Measurements from ENCODE around the gene CSTF3.
A peak's percentile ranks its signal among the peaks of the same experiment; 100 is the strongest.
"Not testable (repeated sequence)": the region's sequence is repeated elsewhere in the genome, so short reads cannot be mapped to it uniquely, and the experiment has no call there.

CSTF3 gene

DNA sequence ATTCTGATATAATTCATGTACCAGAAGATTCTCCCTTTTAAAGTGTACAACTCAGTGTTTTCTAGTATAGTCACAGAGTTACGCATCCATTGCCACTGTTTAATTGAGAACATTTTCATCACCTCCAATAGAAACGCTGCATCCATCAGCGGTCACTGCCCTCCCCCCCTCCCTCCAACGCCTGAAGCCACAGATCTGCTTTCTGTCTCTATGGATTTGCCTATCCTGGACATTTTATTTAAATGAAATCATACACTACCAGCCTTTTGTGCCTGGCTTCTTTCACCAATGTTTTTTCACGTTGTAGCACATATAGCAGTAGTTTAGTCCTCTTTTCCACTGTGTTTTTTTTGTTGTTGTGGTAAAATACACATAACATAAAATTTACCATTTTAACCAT, 99.1 kb downstream of the CSTF3 start:
- Mint-ChIP-seq H3K4me3 (no peak overlapping the region), H3K36me3 (ENCODE audit: insufficient read depth) (peaks cover 51% of the 10 kb centered on the region), H3K27ac (peak overlapping the region in 1 of 2 donors; percentile 7), H3K4me1 (ENCODE audit: low read depth in 2 of 2) (peaks cover 14% of the 10 kb centered on the region in 2 donors), H3K27me3 (no peaks in the 10 kb centered on the region), H3K9me3 (no peaks in the 10 kb centered on the region)
- DNase-seq, result no peak
- ATAC-seq (replicated peaks), result no peak

DNA sequence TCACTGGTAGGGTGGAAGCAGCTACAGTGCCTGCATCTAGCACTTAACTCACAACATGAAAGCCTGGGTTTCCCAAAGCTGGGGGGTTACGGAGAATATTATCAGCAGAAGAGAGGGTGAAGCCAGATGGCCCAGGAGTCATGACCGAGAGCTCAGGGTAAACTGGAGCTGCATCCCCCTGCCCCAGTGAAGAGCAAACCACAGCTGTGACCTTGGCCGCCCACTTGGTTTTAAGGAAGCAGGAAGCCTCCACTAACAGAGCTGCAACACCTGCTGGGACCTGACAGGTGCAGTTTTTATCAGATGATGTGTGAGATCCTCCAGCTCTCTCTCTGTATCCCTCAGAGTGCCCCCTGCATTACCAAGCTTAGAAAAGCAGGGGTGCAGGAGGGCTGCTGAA, 101.0 kb downstream of the CSTF3 start:
- Mint-ChIP-seq H3K4me3 (no peak overlapping the region), H3K27me3 (no peaks in the 10 kb centered on the region), H3K27ac (peak overlapping the region; percentile 28 to 42), H3K36me3 (ENCODE audit: insufficient read depth) (peaks cover 58% of the 10 kb centered on the region), H3K4me1 (ENCODE audit: low read depth in 2 of 2) (peaks cover 14% of the 10 kb centered on the region in 2 donors), H3K9me3 (no peaks in the 10 kb centered on the region)
- no peak for ATAC-seq (replicated peaks)
- no peak for DNase-seq

DNA sequence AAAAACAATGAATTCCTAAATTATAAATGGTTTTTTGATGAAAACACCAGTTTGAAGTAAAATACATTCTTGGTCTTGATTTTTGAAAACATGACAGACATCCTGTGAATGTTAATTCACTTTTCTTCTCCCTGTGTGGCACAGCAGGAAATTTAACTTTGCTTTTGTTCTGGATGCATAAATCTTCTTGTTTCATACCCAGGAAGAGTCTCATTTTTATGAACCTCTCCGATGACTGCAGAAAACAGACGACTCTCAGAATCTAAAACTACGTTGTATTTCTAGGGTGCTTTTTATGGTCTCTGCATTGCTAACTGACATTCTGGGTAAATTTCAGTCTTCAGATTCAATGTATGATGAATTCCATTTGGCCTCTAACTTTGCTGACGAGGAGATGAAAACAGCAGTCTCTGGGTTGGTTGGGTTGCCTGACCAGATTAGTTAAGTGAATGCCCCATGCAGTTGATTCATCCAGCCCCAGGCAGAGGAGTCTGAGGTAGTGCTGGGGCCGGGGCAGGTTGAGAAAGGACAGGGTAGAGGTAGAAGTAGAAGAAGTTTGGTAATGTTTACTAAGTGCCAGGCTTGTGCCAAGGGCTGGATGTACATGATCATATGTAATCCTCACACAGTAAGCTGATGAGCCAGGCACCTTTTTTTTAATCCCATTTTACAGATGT, 101.8 kb downstream of the CSTF3 start:
- Mint-ChIP-seq H3K9me3 (no peaks in the 10 kb centered on the region), H3K27ac (peak overlapping the region; percentile 28 to 42), H3K4me1 (ENCODE audit: low read depth in 2 of 2) (peaks cover 10 to 14% of the 10 kb centered on the region in 2 donors), H3K36me3 (ENCODE audit: insufficient read depth) (peaks cover 60% of the 10 kb centered on the region), H3K4me3 (no peak overlapping the region), H3K27me3 (no peaks in the 10 kb centered on the region)
- DNase-seq (no peak), ATAC-seq (replicated peaks) (no peak)

DNA sequence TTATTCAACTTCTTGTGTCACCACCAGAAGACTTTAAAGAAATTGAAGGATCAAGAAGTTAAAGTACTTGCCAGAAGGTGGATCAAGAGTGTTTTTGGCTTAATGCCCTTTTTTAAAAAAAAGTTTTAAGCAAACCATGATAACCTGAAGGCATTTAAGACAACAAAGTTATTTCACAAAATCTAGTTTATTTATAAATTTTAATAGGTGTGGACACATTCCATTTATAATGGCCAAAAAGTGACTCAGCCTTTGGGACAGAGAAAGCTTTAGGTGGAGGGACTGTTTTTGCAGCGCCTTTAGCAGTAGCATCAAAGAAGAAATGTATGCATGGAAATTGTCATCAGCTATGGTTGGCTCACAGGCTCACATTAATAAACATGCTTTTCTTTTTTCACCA, 104.0 kb downstream of the CSTF3 start:
- Mint-ChIP-seq H3K4me3 (no peak overlapping the region), H3K4me1 (ENCODE audit: low read depth in 2 of 2) (peaks cover under 1 to 2% of the 10 kb centered on the region in 2 donors), H3K27me3 (no peaks in the 10 kb centered on the region), H3K36me3 (ENCODE audit: insufficient read depth) (peaks cover 52% of the 10 kb centered on the region), H3K27ac (peak overlapping the region in 1 of 2 donors; percentile 3), H3K9me3 (no peaks in the 10 kb centered on the region)
- ATAC-seq (replicated peaks), result no peak
- DNase-seq, result no peak

DNA sequence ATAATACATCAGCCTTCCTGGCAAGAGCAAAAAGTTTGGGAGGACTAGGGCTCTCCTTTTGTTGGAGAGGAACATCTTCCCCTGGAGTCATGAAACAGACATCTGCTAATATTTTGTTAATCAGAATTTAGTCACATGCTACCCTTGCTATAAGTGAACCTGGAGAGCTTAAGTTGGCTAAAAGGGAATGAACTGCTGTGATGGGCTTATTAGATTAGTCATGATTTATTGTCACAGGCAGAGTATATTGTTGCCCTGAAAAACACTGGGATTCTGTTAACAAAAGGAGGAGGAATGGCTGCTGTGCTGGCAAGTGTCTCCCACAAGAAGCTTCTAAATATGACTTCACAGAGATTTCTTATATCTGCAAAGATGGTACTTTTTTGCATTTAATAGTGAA, 105.9 kb downstream of the CSTF3 start:
- no peaks in the 10 kb centered on the region for H3K9me3 Mint-ChIP-seq
- no peaks in the 10 kb centered on the region for H3K27me3 Mint-ChIP-seq
- no peak for DNase-seq
- peaks cover 2 to 5% of the 10 kb centered on the region in 2 donors for H3K4me1 Mint-ChIP-seq (ENCODE audit: low read depth in 2 of 2)
- H3K27ac Mint-ChIP-seq, result no peak overlapping the region
- peaks cover 40% of the 10 kb centered on the region for H3K36me3 Mint-ChIP-seq (ENCODE audit: insufficient read depth)
- H3K4me3 Mint-ChIP-seq, result no peak overlapping the region
- ATAC-seq (replicated peaks), result no peak

DNA sequence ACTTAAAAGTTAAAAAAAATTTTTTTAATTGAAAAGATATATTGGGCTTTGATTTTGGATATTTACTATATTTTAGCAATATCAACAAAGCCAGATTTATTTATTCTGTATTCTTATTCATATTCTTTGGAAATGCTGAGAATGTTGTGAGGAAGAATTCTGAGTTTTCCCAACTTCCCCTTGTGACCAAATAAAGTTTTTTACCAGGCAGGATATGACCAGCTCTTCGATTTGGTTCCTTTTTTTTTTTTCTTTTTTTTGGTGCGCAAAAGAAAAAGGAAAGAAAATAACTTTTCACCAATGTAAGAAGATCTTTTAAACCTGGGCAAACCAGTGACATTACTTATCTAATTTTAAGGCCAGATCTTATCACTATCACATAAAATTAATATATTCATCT, 109.0 kb downstream of the CSTF3 start:
- Mint-ChIP-seq H3K36me3 (ENCODE audit: insufficient read depth) (peaks cover 15% of the 10 kb centered on the region), H3K4me3 (no peak overlapping the region), H3K9me3 (no peaks in the 10 kb centered on the region), H3K27me3 (no peaks in the 10 kb centered on the region), H3K27ac (no peak overlapping the region), H3K4me1 (ENCODE audit: low read depth in 2 of 2) (peaks cover 5% of the 10 kb centered on the region in 2 donors)
- no peak for DNase-seq
- no peak for ATAC-seq (replicated peaks)

DNA sequence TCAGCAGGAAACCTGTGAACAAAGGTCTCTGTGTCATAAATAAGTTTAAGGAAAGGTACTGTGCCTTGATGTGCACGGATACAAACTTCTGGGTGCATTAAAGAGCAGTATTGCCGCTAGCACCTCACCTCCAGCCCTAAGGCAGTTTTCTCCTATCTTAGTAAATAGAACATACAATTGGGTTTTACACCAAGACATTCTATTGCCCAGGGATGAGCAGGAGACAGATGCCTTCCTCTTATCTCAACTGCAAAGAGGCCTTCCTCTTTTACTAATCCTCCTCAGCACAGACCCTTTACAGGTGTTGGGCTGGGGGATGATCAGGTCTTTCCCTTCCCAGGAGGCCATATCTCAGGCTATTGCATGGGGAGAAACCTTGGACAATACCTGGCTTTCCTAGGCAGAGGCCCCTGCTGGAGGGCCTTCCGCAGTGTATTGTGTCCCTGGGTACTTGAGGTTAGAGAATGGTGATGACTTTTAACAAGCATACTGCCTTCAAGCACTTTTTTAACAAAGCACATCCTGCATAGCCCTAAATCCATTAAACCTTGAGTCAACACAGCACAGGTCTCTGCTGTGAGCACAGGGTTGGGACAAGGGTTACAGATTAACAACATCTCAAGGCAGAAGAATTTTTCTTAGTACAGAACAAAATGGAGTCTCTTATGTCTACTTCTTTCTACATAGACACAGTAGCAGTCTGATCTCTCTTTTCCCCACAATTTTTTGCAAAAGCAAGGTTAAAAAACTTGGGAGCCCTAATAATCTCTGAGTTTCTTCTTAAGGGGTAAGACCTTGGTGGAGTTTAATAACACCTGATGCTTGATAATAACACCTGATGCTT, 111.5 kb downstream of the CSTF3 start:
- H3K27ac Mint-ChIP-seq; H3K4me1 Mint-ChIP-seq (ENCODE audit: low read depth in 2 of 2); ATAC-seq (replicated peaks); H3K9me3 Mint-ChIP-seq; H3K4me3 Mint-ChIP-seq; H3K27me3 Mint-ChIP-seq; DNase-seq: not testable (repeated sequence)
- H3K36me3 Mint-ChIP-seq (ENCODE audit: insufficient read depth), result peaks cover 14% of the 10 kb centered on the region

DNA sequence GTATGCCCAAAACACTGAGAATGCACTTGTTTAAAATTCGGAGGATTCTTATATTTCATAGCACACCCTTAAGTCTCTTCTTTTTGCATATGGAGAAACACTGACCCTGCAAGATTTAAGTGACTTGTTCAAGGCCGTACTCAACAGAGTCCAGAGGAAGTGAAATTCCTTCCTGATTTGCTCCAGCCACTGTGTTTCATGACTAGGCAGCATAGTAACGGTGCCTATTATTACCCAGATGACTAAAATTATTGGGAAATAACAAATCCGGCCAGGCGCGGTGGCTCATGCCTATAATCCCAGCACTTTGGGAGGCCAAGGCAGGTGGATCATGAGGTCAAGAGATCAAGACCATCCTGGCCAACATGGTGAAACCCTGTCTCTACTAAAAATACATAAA, 112.6 kb downstream of the CSTF3 start:
- H3K9me3 Mint-ChIP-seq; DNase-seq; ATAC-seq (replicated peaks); H3K4me1 Mint-ChIP-seq (ENCODE audit: low read depth in 2 of 2); H3K27me3 Mint-ChIP-seq; H3K4me3 Mint-ChIP-seq; H3K27ac Mint-ChIP-seq: not testable (repeated sequence)
- peaks cover 14% of the 10 kb centered on the region for H3K36me3 Mint-ChIP-seq (ENCODE audit: insufficient read depth)

DNA sequence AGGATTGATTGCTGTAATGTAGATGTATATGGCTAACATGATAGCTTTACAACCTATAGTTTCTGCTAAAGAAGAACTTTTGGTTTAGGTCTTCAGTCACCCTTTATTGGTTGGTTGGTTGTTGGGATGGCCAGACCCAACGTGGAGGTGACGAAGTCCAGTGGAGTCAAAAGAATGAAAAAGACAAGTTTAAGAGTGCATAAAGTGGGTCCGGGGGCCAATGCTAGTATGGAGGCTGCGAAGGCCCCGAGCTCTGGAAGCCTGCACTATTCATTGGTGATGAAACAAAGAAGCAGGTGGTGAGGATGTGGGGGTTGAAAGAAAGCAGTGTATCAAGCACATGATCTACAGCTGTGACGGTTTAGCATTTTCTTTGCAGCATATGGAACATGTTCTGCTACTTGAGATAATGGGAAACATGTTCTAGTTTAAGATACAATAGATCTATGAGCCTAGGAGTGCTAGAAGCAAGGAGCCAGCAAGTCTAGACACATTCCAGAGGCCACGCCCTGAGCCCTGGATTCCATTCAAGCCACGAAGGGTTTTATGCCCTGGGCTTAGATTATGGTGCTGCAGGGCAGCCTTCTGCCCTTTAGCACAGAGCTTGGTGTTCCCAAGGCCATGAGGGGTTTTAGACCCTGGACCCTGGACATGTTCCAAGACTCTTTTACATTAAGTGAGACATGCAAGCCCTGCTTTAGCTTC, 115.6 kb downstream of the CSTF3 start:
- no peaks in the 10 kb centered on the region for H3K27me3 Mint-ChIP-seq
- H3K27ac Mint-ChIP-seq, result peak overlapping the region in 1 of 2 donors; percentile 38
- H3K36me3 Mint-ChIP-seq (ENCODE audit: insufficient read depth), result peaks cover 17% of the 10 kb centered on the region
- H3K4me1 Mint-ChIP-seq (ENCODE audit: low read depth in 2 of 2), result peaks cover 7 to 9% of the 10 kb centered on the region in 2 donors
- H3K4me3 Mint-ChIP-seq, result no peak overlapping the region
- no peak for ATAC-seq (replicated peaks)
- no peak for DNase-seq
- H3K9me3 Mint-ChIP-seq, result no peaks in the 10 kb centered on the region

DNA sequence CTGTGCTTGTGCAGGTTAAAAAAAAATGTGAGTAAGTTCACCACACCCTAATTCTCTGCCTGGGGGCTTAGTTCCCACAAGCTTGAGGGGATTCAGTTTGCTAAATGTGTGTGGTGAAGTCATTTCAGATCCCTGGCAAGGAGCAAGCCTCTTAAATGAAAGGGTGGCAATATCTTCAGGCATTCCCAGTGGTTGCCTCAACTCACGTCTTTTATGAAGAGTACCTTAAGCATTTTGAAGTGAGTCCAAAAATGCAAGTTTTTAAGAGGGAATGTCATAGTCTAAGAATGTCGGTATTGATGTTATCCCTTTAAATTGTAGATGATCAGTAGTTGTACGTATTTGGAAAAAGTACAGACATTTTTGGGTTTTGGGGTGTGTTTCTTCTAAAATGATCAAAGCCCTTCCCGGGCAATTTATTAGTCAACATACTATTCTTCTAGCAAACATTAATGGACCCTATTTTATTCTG, 117.0 kb downstream of the CSTF3 start:
- Mint-ChIP-seq H3K9me3 (no peaks in the 10 kb centered on the region), H3K36me3 (ENCODE audit: insufficient read depth) (peaks cover 18% of the 10 kb centered on the region), H3K4me3 (no peak overlapping the region), H3K4me1 (ENCODE audit: low read depth in 2 of 2) (peaks cover 12 to 13% of the 10 kb centered on the region in 2 donors), H3K27ac (no peak overlapping the region), H3K27me3 (no peaks in the 10 kb centered on the region)
- DNase-seq (no peak), ATAC-seq (replicated peaks) (no peak)

DNA sequence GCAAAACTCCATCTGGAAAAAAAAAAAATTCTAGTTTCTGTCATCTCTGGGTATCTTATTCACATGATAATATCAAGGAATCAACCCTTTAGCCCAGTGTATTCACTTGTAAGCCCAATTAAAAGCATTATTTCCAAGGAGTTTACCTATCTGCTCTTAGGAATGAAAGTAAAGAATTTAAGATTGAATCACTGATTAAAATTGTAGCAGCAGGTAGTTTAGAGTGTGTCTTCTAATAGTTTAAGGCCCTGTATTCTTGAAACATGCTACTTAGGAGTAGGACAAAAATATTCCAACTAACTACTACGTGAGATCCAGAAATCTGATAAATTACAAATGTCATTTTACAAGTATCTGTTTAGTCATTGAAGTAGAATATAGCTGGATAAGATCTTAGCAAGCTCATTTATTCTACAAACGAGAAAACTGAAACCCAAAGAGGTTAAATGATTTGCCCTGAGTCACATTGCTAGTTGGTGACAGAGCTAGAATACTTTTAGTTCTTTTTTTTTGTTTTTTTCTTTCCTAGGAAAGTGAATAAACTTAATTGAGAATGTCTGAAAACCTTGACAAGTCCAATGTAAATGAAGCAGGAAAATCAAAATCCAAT, 118.0 kb downstream of the CSTF3 start:
- Mint-ChIP-seq H3K27ac (no peak overlapping the region), H3K4me3 (no peak overlapping the region), H3K36me3 (ENCODE audit: insufficient read depth) (peaks cover 17% of the 10 kb centered on the region), H3K27me3 (no peaks in the 10 kb centered on the region), H3K9me3 (no peaks in the 10 kb centered on the region), H3K4me1 (ENCODE audit: low read depth in 2 of 2) (peaks cover 12 to 15% of the 10 kb centered on the region in 2 donors)
- DNase-seq, result no peak
- ATAC-seq (replicated peaks), result no peak

DNA sequence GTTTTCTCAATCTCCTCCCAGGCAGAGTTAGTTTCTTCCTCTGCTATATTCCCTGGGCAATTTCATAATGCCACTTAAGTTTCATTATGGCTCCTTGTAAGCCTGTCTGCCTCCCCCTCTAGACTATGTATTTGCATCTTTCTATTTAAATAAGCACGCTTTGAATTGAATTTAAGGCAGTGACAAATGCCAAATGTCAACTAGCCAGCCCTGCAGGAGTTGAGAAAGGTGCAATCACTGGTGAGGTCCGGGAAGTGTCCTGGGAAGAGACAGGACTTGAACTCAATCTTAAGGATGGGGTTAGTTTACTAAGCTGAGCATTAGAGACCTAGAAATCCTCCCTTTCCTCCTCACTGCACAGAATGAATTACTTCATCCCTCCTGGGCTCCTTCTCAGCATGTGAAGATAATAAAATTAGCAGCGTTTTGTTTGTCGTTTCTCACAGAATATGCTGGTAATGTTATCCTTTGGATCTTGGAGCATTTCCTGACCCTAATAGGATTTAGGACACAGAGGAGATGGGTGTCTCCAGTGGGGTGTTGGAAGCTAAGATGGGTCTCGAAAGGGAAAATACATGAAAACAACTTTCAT, 120.3 kb downstream of the CSTF3 start:
- Mint-ChIP-seq H3K27ac (peak overlapping the region; percentile 90 to 94), H3K27me3 (no peaks in the 10 kb centered on the region), H3K36me3 (ENCODE audit: insufficient read depth) (peaks cover 17% of the 10 kb centered on the region), H3K4me3 (peak overlapping the region; percentile 95 to 96), H3K4me1 (ENCODE audit: low read depth in 2 of 2) (peaks cover 11 to 12% of the 10 kb centered on the region in 2 donors), H3K9me3 (no peaks in the 10 kb centered on the region)
- DNase-seq (no peak), ATAC-seq (replicated peaks) (no peak)

Data from effector memory CD8-positive, alpha-beta T cell (primary cell).